ENCODE measurements around the gene DNAH1. TPM values are rescaled to one million over a fixed set of nuclear protein-coding genes. Genes with fewer than 3 reads are reported as not detected.

The DNAH1 gene
- total and polyA plus RNA-seq, 2 of the 13 experiments (the other 11 are each of a cell fraction or from before 2014, with no cell fraction given): 0.64 to 3.5 TPM

DNA sequence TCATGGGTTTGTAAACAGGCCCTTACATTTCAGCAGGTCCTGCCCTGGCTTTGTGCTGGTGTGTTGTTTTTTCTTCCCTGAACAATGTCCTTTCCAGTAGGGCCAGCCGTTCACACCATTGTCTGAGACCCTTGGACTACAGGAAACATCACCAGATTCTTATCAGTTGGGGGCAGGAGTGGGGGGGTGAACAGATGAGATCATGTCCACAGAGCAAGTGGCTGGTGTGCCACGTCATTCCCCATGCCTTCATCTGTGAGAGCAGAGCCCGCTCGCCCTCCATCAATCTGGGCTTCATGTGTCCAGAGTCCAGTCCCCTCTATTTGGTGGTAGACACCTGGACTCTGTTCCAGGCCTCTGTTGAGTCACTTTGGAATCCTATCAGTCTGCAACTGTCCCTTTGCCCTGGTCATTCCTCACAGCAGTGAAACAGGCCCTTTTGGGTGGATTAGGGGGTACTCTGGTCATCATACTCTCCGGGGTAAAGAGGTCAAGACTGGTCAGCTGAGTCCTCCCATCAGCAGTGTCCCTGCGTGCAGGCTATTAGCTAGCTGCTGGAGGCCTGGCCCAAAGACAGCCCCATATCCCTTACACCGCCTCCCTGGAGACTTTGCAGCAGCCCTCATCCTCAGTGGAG lies 113.8 kb downstream of the DNAH1 start (continued):
- TF ChIP-seq, protein P1, sequence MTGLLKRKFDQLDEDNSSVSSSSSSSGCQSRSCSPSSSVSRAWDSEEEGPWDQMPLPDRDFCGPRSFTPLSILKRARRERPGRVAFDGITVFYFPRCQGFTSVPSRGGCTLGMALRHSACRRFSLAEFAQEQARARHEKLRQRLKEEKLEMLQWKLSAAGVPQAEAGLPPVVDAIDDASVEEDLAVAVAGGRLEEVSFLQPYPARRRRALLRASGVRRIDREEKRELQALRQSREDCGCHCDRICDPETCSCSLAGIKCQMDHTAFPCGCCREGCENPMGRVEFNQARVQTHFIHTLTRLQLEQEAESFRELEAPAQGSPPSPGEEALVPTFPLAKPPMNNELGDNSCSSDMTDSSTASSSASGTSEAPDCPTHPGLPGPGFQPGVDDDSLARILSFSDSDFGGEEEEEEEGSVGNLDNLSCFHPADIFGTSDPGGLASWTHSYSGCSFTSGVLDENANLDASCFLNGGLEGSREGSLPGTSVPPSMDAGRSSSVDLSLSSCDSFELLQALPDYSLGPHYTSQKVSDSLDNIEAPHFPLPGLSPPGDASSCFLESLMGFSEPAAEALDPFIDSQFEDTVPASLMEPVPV (CRISPR knock-in tag; IDR thresholded peaks at IDR 0.05): 0 out of 2 replicates have a peak, but pooled peaks have one; percentile 71
- TF ChIP-seq POLR2A (IDR thresholded peaks at IDR 0.05; ENCODE audit: insufficient read depth in 1 of 2, low read depth in 2 of 2, low read length in 2 of 2) (peak in 1 of 2 experiments; percentile 41; a peak in 1 of 4 replicates), PAF1 (CRISPR knock-in tag; IDR thresholded peaks at IDR 0.05) (no peak), ZFP37 (CRISPR knock-in tag; IDR thresholded peaks at IDR 0.05; ENCODE audit: borderline replicate concordance) (no peak), ZFY (CRISPR knock-in tag; IDR thresholded peaks at IDR 0.05) (peak; percentile 54), ZNF564 (CRISPR knock-in tag; IDR thresholded peaks at IDR 0.05) (no peak), TOE1 (CRISPR knock-in tag; IDR thresholded peaks at IDR 0.05) (no peak), SRSF4 (IDR thresholded peaks at IDR 0.05; ENCODE audit: low read depth, low read length, poor library complexity, severe bottlenecking) (no peak), KDM1A (CRISPR knock-in tag; IDR thresholded peaks at IDR 0.05) (peak; percentile 71; the same call in 1 of the 2 replicates), NR2F6 (IDR thresholded peaks at IDR 0.05) (peak; percentile 74), NR2F6 (CRISPR knock-in tag; IDR thresholded peaks at IDR 0.05) (no peak; the same call in none of the 2 replicates), AGO1 (IDR thresholded peaks at IDR 0.05; ENCODE audit: low read depth, low read length, poor library complexity, severe bottlenecking) (no peak), ZNF124 (CRISPR knock-in tag; IDR thresholded peaks at IDR 0.05) (peak; percentile 79), IRX3 (CRISPR knock-in tag; IDR thresholded peaks at IDR 0.05; ENCODE audit: borderline replicate concordance, low read depth) (no peak), HDAC1 (CRISPR knock-in tag; IDR thresholded peaks at IDR 0.05) (peak; percentile 84), CREB1 (IDR thresholded peaks at IDR 0.05) (peak; percentile 90), CREB1 (CRISPR knock-in tag; IDR thresholded peaks at IDR 0.05) (peak; percentile 95)
- TF ChIP-seq, protein P2, sequence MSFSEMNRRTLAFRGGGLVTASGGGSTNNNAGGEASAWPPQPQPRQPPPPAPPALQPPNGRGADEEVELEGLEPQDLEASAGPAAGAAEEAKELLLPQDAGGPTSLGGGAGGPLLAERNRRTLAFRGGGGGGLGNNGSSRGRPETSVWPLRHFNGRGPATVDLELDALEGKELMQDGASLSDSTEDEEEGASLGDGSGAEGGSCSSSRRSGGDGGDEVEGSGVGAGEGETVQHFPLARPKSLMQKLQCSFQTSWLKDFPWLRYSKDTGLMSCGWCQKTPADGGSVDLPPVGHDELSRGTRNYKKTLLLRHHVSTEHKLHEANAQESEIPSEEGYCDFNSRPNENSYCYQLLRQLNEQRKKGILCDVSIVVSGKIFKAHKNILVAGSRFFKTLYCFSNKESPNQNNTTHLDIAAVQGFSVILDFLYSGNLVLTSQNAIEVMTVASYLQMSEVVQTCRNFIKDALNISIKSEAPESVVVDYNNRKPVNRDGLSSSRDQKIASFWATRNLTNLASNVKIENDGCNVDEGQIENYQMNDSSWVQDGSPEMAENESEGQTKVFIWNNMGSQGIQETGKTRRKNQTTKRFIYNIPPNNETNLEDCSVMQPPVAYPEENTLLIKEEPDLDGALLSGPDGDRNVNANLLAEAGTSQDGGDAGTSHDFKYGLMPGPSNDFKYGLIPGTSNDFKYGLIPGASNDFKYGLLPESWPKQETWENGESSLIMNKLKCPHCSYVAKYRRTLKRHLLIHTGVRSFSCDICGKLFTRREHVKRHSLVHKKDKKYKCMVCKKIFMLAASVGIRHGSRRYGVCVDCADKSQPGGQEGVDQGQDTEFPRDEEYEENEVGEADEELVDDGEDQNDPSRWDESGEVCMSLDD (CRISPR knock-in tag; IDR thresholded peaks at IDR 0.05; ENCODE audit: borderline replicate concordance): no peak
- TF ChIP-seq, protein P3, sequence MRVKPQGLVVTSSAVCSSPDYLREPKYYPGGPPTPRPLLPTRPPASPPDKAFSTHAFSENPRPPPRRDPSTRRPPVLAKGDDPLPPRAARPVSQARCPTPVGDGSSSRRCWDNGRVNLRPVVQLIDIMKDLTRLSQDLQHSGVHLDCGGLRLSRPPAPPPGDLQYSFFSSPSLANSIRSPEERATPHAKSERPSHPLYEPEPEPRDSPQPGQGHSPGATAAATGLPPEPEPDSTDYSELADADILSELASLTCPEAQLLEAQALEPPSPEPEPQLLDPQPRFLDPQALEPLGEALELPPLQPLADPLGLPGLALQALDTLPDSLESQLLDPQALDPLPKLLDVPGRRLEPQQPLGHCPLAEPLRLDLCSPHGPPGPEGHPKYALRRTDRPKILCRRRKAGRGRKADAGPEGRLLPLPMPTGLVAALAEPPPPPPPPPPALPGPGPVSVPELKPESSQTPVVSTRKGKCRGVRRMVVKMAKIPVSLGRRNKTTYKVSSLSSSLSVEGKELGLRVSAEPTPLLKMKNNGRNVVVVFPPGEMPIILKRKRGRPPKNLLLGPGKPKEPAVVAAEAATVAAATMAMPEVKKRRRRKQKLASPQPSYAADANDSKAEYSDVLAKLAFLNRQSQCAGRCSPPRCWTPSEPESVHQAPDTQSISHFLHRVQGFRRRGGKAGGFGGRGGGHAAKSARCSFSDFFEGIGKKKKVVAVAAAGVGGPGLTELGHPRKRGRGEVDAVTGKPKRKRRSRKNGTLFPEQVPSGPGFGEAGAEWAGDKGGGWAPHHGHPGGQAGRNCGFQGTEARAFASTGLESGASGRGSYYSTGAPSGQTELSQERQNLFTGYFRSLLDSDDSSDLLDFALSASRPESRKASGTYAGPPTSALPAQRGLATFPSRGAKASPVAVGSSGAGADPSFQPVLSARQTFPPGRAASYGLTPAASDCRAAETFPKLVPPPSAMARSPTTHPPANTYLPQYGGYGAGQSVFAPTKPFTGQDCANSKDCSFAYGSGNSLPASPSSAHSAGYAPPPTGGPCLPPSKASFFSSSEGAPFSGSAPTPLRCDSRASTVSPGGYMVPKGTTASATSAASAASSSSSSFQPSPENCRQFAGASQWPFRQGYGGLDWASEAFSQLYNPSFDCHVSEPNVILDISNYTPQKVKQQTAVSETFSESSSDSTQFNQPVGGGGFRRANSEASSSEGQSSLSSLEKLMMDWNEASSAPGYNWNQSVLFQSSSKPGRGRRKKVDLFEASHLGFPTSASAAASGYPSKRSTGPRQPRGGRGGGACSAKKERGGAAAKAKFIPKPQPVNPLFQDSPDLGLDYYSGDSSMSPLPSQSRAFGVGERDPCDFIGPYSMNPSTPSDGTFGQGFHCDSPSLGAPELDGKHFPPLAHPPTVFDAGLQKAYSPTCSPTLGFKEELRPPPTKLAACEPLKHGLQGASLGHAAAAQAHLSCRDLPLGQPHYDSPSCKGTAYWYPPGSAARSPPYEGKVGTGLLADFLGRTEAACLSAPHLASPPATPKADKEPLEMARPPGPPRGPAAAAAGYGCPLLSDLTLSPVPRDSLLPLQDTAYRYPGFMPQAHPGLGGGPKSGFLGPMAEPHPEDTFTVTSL (CRISPR knock-in tag; IDR thresholded peaks at IDR 0.05; ENCODE audit: borderline replicate concordance): peak; percentile 80
